GM18868 (cell line): ENCODE data around the gene CYP24A1.

Source experiments
- ATAC-seq: cut with Tn5 transposase; IDR thresholded peaks from one replicate; pipeline ENCODE4 v1.9.1; 2021; ENCODE audit warnings: mild to moderate bottlenecking, moderate library complexity; ENCODE audit not compliant: unreplicated experiment

Gene CYP24A1

GRCh38 chr20:54173653-54174456, at the start of gene CYP24A1:
TSS of gene CYP24A1 (minus strand) at chr20:54173986. CDS start at chr20:54173579, 407 bp downstream.
- no peak for ATAC-seq

- ATAC-seq: no peak
These were observed 49.5 kb upstream of the CYP24A1 start for GRCh38 chr20:54223285-54223684.

- ATAC-seq: no peak
These were observed 48.5 kb upstream of the CYP24A1 start for GRCh38 chr20:54221996-54222890.

GRCh38 chr20:54221353-54221752, 47.6 kb upstream of the CYP24A1 start:
- ATAC-seq: peak; percentile 64

GRCh38 chr20:54220722-54221121, 46.9 kb upstream of the CYP24A1 start:
- ATAC-seq: no peak

GRCh38 chr20:54219751-54220426, 46.1 kb upstream of the CYP24A1 start:
- no peak for ATAC-seq

- no peak for ATAC-seq
These were observed 44.7 kb upstream of the CYP24A1 start for GRCh38 chr20:54218470-54218869.

- no peak for ATAC-seq
These were observed 44.0 kb upstream of the CYP24A1 start for GRCh38 chr20:54217762-54218161.

- ATAC-seq: no peak
These were observed 41.5 kb upstream of the CYP24A1 start for GRCh38 chr20:54215157-54215789.

- ATAC-seq: no peak
These were observed 40.8 kb upstream of the CYP24A1 start for GRCh38 chr20:54214566-54214965.

- ATAC-seq: no peak
These were observed 39.1 kb upstream of the CYP24A1 start for GRCh38 chr20:54212871-54213270.

GRCh38 chr20:54212226-54212625, 38.4 kb upstream of the CYP24A1 start:
- ATAC-seq: no peak

GRCh38 chr20:54209216-54209813, 35.5 kb upstream of the CYP24A1 start:
- ATAC-seq: no peak

GRCh38 chr20:54208548-54209176, 34.9 kb upstream of the CYP24A1 start:
- peak; percentile 3 for ATAC-seq

GRCh38 chr20:54207743-54208547, 34.2 kb upstream of the CYP24A1 start, which contains the start of gene PFDN4:
TSS of gene PFDN4 (plus strand) at chr20:54208087. CDS start at chr20:54208101, 14 bp downstream.
- peak; percentile 95 for ATAC-seq

GRCh38 chr20:54207053-54207742, 33.4 kb upstream of the CYP24A1 start:
- ATAC-seq: no peak

GRCh38 chr20:54205450-54205849, 31.7 kb upstream of the CYP24A1 start:
- ATAC-seq: no peak

GRCh38 chr20:54204481-54204880, 30.7 kb upstream of the CYP24A1 start:
- ATAC-seq: no peak
